ENCODE results near the gene LLGL2.

DNA sequence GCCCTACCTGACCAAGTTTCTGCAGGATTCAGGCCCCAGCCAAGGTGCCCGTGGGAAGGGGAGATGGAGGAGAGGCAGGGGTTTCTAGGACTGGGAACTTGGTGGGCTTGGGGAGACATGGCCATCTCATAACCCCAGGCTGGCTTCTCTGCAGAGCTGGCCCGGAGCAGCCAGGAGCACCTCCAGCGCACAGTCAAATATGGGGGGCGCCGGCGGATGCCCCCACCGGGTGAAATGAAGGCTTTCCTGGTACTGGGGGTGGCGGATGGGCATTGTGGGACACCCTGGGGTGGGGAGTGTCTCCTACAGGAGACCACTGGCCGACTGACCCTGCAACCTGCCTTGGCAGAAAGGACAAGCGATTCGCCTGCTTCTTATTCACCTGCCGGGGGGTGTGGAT lies 98.5 kb downstream of the LLGL2 start:
- TF ChIP-seq, protein P1, sequence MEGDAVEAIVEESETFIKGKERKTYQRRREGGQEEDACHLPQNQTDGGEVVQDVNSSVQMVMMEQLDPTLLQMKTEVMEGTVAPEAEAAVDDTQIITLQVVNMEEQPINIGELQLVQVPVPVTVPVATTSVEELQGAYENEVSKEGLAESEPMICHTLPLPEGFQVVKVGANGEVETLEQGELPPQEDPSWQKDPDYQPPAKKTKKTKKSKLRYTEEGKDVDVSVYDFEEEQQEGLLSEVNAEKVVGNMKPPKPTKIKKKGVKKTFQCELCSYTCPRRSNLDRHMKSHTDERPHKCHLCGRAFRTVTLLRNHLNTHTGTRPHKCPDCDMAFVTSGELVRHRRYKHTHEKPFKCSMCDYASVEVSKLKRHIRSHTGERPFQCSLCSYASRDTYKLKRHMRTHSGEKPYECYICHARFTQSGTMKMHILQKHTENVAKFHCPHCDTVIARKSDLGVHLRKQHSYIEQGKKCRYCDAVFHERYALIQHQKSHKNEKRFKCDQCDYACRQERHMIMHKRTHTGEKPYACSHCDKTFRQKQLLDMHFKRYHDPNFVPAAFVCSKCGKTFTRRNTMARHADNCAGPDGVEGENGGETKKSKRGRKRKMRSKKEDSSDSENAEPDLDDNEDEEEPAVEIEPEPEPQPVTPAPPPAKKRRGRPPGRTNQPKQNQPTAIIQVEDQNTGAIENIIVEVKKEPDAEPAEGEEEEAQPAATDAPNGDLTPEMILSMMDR (IDR thresholded peaks at IDR 0.05; ENCODE audit: insufficient read depth, low read depth, low read length) = no peak
- no peak for TF ChIP-seq EZH2 (IDR thresholded peaks at IDR 0.05; ENCODE audit: insufficient read depth, low read length)

All from astrocyte (in vitro differentiated cells and primary cell).